ENCODE data around the gene PRB2. TPM values are rescaled to one million over a fixed set of nuclear protein-coding genes. Genes with fewer than 3 reads are reported as not detected.
"Not testable (repeated sequence)": the region's sequence is repeated elsewhere in the genome, so short reads cannot be mapped to it uniquely, and the experiment has no call there.

PRB2 gene
- total and polyA plus RNA-seq, 8 donors, result not detected

DNA sequence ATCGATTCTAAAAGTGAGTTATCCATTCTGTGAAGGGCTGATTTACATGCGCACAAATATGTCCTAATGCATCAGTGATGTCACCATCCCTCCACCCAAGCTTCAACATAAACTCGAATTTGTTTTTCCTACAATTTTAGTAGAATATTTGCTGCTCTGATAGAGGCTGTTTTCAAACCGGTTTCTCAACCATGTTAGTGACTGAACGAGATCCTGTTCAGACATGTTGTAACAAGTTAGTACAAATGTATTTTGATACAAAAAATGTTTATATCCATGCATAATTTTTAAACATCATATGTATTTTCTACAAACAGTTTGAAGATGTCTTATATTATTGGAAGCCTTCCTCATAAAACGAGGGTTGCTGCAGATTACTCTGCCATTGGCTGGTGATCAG, 12.7 kb upstream of the PRB2 start:
- 75 to 76% methylated on average over 6 of the region's 6 CpGs for WGBS, 2 donors
- TF ChIP-seq, protein P1, sequence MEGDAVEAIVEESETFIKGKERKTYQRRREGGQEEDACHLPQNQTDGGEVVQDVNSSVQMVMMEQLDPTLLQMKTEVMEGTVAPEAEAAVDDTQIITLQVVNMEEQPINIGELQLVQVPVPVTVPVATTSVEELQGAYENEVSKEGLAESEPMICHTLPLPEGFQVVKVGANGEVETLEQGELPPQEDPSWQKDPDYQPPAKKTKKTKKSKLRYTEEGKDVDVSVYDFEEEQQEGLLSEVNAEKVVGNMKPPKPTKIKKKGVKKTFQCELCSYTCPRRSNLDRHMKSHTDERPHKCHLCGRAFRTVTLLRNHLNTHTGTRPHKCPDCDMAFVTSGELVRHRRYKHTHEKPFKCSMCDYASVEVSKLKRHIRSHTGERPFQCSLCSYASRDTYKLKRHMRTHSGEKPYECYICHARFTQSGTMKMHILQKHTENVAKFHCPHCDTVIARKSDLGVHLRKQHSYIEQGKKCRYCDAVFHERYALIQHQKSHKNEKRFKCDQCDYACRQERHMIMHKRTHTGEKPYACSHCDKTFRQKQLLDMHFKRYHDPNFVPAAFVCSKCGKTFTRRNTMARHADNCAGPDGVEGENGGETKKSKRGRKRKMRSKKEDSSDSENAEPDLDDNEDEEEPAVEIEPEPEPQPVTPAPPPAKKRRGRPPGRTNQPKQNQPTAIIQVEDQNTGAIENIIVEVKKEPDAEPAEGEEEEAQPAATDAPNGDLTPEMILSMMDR (IDR thresholded peaks at IDR 0.05), result no peak
- FAIRE-seq (no peak), ATAC-seq (no peak), DNase-seq (no peak)
- no peaks in the 10 kb centered on the region for H3K9me3 ChIP-seq
- H3K36me3 ChIP-seq, result no peaks in the 10 kb centered on the region
- no peak overlapping the region for H3K4me3 ChIP-seq
- H3K27me3 ChIP-seq, result no peaks in the 10 kb centered on the region
- no peak overlapping the region for H3K27ac ChIP-seq
- intact Hi-C loops (cut with DNase I), result no loop called here
- H3K4me1 ChIP-seq, result no peaks in the 10 kb centered on the region

DNA sequence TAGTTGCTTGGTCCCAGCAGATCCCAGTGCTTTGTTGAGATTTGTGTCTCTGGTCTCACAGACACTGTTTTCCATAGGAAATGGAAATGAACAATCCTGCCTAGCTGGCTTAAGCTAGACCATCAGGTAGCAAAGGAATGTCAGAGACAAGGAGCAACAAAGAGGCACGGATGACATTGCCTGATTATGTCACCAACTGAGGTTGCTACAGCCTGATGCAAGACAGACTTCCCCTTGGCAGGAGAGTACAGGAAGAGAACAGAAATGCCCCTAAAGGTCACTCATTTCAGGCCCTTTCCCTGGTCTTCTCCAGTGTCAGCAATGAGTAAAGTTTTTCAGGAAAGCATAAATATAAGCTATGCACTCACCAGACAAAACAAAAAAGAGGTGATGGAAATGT, 2.0 kb upstream of the PRB2 start:
- intact Hi-C loops (cut with DNase I), result no loop called here
- no peaks in the 10 kb centered on the region for H3K27me3 ChIP-seq
- TF ChIP-seq, protein P1 (IDR thresholded peaks at IDR 0.05), result no peak
- no peaks in the 10 kb centered on the region for H3K4me1 ChIP-seq
- no peak overlapping the region for H3K4me3 ChIP-seq
- H3K27ac ChIP-seq, result no peak overlapping the region
- ATAC-seq (no peak), FAIRE-seq (no peak), DNase-seq (no peak)
- H3K9me3 ChIP-seq, result no peaks in the 10 kb centered on the region
- WGBS, 2 donors, result 45 to 56% methylated on average over 1 of the region's 1 CpG
- H3K36me3 ChIP-seq, result no peaks in the 10 kb centered on the region

DNA sequence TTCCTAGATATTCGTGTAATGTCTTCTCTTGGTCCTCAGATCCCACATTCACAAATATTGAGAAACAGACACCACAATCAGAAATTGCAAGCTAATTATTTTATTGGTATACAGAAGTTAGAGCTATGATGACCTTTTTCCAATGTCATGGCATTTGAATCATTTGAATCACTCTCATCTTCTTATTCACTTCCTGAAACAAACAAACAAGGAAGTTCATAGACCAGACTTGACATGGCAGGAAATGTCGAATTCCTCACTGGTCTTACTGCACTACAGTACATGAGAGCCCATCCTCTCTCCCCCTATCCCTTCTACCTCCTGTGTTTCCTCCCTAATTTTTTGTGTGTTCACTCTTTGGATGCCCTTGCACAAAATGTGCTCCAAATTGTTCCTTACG, 3.9 kb downstream of the PRB2 start:
- H3K36me3 ChIP-seq; intact Hi-C loops (cut with DNase I); H3K4me3 ChIP-seq; FAIRE-seq; ATAC-seq; DNase-seq; H3K27ac ChIP-seq; H3K4me1 ChIP-seq; H3K9me3 ChIP-seq; H3K27me3 ChIP-seq: not testable (repeated sequence)
- 67 to 77% methylated on average over 2 to 3 of the region's 3 CpGs for WGBS, 2 donors

DNA sequence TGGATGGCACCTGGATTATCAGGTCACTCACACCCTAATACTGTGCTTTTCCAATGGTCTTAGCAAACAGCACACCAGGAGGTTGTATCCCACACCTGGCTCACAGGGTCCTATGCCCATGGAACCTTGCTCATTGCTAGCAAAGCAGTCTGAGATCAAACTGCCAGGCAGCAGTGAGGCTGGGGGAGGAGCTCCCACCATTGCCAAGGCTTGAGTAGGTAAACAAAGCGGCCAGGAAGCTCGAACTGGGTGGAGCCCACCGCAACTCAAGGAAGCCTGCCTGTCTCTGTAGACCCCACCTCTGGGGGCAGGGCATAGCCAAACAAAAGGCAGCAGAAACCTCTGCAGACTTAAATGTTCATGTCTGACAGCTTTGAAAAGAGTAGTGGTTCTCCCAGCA, 17.9 kb downstream of the PRB2 start:
- H3K27ac ChIP-seq; intact Hi-C loops (cut with DNase I); H3K4me3 ChIP-seq; DNase-seq; ATAC-seq; H3K36me3 ChIP-seq; H3K27me3 ChIP-seq; H3K4me1 ChIP-seq; H3K9me3 ChIP-seq; FAIRE-seq: not testable (repeated sequence)
- WGBS, 2 donors, result 73 to 74% methylated on average over 3 of the region's 3 CpGs

DNA sequence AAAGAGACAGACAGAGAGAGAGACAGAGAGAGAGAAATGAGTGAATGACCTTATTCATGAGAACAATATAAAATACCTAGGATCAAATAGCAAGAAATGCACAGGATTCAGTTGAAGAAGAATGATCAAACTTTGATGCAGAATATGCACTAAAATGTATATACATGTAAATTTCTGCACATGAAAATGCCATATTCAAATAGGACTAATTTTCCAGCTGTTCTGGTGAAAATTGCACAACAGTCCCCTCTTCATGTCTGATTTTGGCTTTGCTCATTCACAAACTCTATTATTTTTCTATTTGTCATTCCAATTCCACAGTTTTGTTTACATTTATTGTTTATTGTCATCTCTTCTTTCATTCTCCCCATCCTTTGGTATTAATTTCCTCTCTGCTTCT, 34.2 kb downstream of the PRB2 start:
- Histone ChIP-seq H3K27ac (no peak overlapping the region), H3K4me3 (no peak overlapping the region), H3K9me3 (no peaks in the 10 kb centered on the region), H3K27me3 (no peaks in the 10 kb centered on the region), H3K4me1 (no peaks in the 10 kb centered on the region), H3K36me3 (no peaks in the 10 kb centered on the region)
- ATAC-seq (no peak), FAIRE-seq (no peak), DNase-seq (no peak)
- intact Hi-C loops (cut with DNase I), result no loop called here
- TF ChIP-seq, protein P1 (IDR thresholded peaks at IDR 0.05), result no peak

DNA sequence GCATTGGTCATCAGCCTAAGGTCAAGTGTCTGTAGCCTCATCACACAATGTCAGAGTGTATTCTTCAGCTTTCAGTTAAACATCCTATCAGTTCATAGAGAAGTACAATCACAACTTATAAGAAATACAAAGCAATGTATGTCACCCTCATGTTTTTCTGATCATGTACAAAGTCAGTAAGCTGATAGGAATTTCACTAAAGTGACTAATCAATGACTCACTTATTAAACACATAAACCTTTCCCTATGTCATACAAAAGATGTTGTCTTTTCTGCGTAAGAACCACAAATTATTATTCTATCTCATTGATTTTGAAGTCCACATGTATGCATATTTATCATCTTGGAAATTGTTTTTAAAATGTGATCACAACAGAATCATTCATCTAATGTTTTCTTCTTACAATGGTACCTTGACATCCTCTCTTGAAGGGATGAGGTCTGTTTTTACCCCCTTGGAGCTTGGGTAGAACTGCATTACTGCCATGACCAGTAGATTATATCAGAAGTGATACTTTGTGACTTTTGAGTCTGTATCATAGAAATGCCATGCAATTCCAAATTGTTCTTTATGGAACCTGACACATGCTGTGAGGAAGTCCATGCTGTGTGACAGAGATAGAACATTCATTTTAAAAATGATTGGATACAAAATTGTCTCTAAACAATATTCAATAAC, 35.0 kb downstream of the PRB2 start:
- FAIRE-seq; H3K36me3 ChIP-seq; H3K9me3 ChIP-seq; ATAC-seq; H3K27me3 ChIP-seq; H3K4me1 ChIP-seq; H3K27ac ChIP-seq; intact Hi-C loops (cut with DNase I); DNase-seq; H3K4me3 ChIP-seq: not testable (repeated sequence)
- 81 to 88% methylated on average over 1 of the region's 1 CpG for WGBS, 2 donors

DNA sequence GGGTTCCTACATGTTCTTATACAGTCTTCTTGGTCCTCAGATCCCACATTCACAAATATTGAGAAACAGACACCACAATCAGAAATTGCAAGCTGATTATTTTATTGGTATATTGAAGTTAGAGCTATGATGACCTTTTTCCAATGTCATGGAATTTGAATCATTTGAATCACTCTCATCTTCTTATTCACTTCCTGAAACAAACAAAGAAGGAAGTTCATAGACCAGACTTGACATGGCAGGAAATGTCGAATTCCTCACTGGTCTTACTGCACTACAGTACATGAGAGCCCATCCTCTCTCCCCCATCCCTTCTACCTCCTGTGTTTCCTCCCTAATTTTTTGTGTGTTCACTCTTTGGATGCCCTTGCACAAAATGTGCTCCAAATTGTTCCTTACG, 43.6 kb downstream of the PRB2 start:
- H3K4me1 ChIP-seq; H3K4me3 ChIP-seq; FAIRE-seq; H3K9me3 ChIP-seq; H3K27ac ChIP-seq; DNase-seq; H3K36me3 ChIP-seq; H3K27me3 ChIP-seq; ATAC-seq; intact Hi-C loops (cut with DNase I): not testable (repeated sequence)
- 86 to 89% methylated on average over 1 to 2 of the region's 2 CpGs for WGBS, 2 donors

Measured in pancreas (tissue), 10 donors.